Cardiac septum (tissue), 1 donor: ENCODE measurements around the gene SUDS3. TPM values are rescaled to one million over a fixed set of nuclear protein-coding genes. Genes with fewer than 3 reads are reported as not detected.

Experiments
- DNase-seq: peaks from one replicate; pipeline ENCODE4 v3.0.0-alpha.2; 2020; ENCODE audit warnings: low spot score
- intact Hi-C: fragments of 100-400 bp; cut with DNase I; formaldehyde crosslinking; loops from one replicate; pipeline ENCODE4 v1.14.0; 2022
- total RNA-seq: library from RNA; stranded (reverse); fragmentation: NEBNext Ultra II Directional; extraction: Animal tissue kit (Norgen Biotek cat#: 25700); gene quantifications from one replicate; pipeline ENCODE4 v1.2.1, GENCODE V29; 2021
- donor health status: DM: no; HTN: no; CAD: no.

Gene SUDS3
- total RNA-seq, 1 donor from 2014 or later = 25.4 TPM

DNA sequence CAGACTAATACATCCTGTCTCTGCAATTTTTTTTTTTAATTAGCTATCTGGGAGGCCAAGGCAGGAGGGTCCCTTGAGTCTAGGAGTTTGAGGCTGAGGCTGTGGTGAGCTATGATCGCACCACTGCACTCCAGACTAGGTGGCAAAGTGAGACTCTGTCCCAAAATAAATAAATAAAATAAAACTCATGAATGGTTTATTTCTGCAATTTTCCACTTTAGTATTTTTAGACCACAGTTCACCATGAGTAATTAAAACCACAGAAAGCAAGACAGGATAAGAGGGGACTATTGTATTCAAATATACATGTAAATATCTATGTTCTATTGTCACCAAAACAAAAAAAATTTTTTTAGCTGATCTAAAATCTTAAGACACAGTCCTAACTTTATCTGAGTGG lies 21.5 kb upstream of the SUDS3 start:
- DNase-seq = no peak
- intact Hi-C loops = no loop called here

- intact Hi-C loops = no loop called here
- no peak for DNase-seq
Observed at GRCh38 chr12:118355843-118356242, 20.5 kb upstream of the SUDS3 start.

DNA sequence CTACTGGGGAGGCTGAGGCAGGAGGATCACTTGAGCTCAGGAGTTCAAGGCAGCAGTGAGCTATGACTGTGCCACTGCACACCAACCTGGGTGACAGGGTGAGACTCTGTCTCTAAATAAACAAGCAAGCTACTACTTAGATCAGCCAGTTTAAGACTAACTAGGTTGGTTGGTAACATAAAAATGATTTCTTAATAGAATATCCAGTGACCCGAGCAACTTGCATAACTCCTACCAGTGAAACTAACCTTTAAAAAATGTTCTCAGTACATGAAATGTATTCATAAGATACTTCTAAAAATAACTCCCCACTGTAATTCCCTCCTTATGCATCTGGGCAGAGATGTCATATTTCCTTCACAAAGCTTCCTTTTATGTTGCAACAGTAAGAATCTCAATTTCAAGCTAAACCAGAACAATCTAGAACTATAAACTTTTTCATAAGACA lies 19.5 kb upstream of the SUDS3 start:
- intact Hi-C loops = no loop called here
- DNase-seq = no peak

GRCh38 chr12:118357257-118358007 lies 18.9 kb upstream of the SUDS3 start:
- DNase-seq = no peak
- intact Hi-C loops = no loop called here

- intact Hi-C loops = no loop called here
- no peak for DNase-seq
Observed at GRCh38 chr12:118358008-118358359, 18.4 kb upstream of the SUDS3 start.

GRCh38 chr12:118358612-118359540 lies 17.5 kb upstream of the SUDS3 start:
- intact Hi-C loops = no loop called here
- DNase-seq = no peak

GRCh38 chr12:118359541-118359915 lies 16.8 kb upstream of the SUDS3 start:
- intact Hi-C loops = no loop called here

GRCh38 chr12:118361092-118361404 lies 15.3 kb upstream of the SUDS3 start:
- no peak for DNase-seq
- intact Hi-C loops = no loop called here

More at GRCh38 chr12:118359541-118359915, 16.8 kb upstream of the SUDS3 start:
- DNase-seq = no peak

GRCh38 chr12:118361889-118362288 lies 14.5 kb upstream of the SUDS3 start:
- intact Hi-C loops = no loop called here

DNA sequence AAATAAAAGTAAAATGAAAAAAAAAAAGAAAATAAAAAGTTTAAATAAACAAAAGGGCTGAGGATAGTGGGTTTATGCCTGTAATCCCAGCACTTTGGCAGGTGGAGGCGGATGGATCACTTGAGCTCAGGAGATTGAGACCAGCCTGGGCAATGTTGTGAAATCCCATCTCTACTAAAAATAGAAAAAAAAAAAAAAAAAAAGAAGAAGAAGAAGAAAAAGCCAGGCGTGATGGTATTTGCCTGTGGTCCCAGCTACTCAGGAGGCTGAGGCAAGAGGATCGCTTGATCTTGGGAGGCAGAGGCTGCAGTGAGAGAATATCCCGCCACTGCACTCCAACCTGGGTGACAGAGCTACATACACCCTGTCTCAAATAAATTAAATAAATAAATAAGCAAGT lies 7.5 kb upstream of the SUDS3 start:
- no peak for DNase-seq
- intact Hi-C loops = no loop called here

More at GRCh38 chr12:118361889-118362288, 14.5 kb upstream of the SUDS3 start:
- DNase-seq = no peak

DNA sequence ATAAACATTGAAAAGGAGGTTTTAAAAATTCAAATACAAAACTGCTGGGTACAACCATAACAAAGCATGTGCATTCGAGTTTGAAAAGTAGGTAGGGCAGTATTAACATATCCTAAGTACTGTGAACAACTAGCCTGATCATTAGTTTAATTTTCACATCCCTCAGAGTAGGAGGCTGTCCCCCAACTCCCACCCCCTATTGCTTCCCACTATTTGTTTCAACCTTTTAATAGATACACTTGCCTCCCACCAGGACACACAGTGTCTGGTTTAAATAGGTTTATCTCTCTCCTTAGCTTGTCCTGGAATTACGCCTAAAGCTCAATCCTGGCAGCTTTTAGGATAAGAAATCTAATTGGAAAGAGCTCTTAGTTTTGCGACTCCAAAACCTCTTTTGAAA lies 5.8 kb upstream of the SUDS3 start:
- intact Hi-C loops = loop anchor here (5.0 to 10.0 kb wide), 3 partner anchors 308 to 496 kb away; partner anchors contain the start of genes RFC5 and WSB2
- no peak for DNase-seq

DNA sequence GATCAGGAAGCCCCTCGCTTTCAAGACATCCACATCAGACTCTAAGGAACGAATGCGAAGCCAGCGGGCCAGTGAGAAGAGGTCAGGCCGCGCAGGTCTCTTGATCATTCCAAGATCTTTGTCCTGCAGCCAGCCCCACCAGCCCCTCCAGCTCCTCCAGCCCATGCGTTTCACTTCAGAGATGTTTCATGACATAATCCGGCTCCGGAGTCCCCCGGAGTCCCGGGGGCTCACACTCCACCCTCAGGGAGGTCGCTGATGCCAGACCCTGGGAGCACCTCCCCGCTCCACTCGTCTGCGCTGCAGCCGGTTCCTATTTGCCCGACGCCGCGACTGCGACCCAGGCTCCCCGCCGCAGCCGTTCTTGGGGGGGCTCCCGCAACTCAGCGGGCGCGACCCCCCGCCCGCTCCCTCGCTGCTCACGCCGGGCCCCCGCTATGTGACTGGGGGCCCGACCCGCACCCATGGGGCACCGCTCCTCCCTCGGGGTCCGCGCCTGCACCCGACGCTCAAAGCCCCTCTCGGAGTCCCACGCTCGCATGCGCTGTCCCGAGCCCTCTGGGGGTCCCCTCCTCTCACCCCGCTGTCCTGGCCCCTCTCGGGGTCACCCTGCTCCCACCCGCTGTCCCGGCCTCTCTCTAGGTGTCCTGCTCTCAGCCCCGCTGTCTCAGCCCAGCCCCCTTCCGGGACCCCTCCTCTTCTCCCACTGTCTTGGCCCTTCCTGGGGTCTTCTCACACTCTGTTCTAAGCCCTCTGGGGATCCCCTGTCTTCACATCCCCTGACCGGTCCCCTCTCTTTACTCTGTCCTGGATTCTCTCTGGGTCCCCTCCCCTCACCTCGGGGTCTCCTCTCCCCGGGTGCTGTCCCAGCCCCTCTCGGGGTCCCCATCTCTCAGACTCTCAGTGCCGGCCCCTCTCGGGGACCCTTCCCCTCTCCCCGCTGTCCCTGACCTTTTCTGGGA lies 4.8 kb upstream of the SUDS3 start:
- intact Hi-C loops = loop anchor here (2.0 to 10.0 kb wide), 4 partner anchors 183 to 497 kb away; partner anchors contain the start of genes RFC5 and WSB2
- no peak for DNase-seq

- intact Hi-C loops = loop anchor here (2.0 to 10.0 kb wide), 4 partner anchors 184 to 498 kb away; partner anchors contain the start of genes RFC5 and WSB2
- DNase-seq = peak; percentile 99
Observed at GRCh38 chr12:118372541-118373495, 3.5 kb upstream of the SUDS3 start, which contains the start of gene TAOK3. TAOK3 (minus strand) TSS chr12:118372907; CDS start chr12:118255567, 117,340 bp downstream.

DNA sequence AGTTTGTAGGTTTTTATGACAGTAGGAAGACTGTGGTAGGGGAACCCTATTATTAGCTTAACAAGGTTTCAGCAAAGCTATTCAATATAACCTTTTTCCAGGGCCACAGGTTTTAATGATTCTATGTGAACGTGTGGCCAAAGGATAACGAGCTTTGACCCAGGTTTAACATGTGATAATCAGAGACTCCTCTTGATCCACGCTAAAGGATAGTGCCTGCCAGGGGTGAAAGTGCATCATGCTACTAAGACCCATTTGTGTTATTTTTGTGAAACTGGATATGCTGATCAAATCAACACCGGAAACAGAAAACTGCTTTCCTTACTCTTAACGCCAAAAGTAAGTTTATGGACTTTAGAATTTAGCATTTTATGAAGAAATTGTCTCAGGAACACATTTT lies 2.7 kb upstream of the SUDS3 start:
- no peak for DNase-seq
- intact Hi-C loops = loop anchor here (2.0 to 10.0 kb wide), 4 partner anchors 185 to 499 kb away; partner anchors contain the start of genes RFC5 and WSB2

DNA sequence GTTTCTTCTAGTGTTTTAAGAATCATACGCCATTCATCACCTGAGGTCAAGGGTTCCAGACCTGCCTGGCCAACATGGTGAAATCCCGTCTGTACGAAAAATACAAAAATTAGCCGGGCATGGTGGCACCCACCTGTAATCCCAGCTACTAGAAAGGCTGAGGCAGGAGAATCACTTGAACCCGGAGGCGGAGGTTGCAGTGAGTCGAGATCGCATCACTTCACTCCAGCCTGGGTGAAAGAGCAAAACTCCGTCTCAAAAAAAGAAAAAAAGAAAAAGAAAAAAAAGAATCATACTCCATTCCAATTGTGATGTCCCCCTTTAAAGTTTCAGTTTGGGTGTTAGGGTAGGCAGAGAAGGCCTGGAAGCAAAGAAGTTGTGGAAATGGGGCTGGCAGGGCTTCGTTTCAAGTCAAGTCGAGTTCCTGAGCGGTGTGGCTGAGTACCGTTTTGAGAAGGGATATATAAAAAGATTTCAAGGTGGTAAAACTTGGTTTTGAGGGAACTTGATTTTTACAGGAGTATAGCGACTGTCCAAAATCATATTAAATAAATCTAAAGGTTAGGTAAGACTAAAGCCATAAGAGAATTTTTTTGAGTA lies 2.1 kb upstream of the SUDS3 start:
- no peak for DNase-seq
- intact Hi-C loops = loop anchor here (5.0 to 10.0 kb wide), 3 partner anchors 312 to 499 kb away; partner anchors contain the start of genes RFC5 and WSB2

- intact Hi-C loops = loop anchor here (5.0 to 10.0 kb wide), 4 partner anchors 238 to 500 kb away; partner anchors contain the start of genes PEBP1, RFC5 and WSB2
- DNase-seq = no peak
Observed at GRCh38 chr12:118374909-118375308, 1.4 kb upstream of the SUDS3 start.

- DNase-seq = no peak
- intact Hi-C loops = loop anchor here (5.0 to 10.0 kb wide), 3 partner anchors 238 to 501 kb away; partner anchors contain the start of genes PEBP1 and RFC5
Observed at GRCh38 chr12:118375348-118375747, 1.0 kb upstream of the SUDS3 start.
